ENCODE measurements around the gene NELL1.

Gene NELL1

DNA sequence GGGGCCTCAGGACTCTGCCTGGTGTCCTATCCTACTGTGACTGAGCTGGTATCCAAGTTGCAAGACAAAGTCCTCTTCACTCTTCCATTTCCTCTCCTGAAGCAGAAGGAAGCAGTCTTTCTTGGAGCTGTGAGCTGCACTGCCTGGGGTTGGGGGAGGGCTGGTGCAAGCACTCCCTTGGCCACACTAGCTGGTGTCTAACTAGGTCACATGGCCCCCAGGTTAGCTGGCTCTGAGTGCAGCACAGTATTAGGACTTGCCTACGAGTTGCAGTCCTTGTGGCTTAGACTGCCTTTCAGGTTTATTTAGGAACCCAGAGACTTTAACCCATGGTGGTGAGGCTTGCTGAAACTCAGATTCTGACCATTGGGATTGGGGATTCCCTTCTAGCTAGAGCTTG lies 138.9 kb downstream of the NELL1 start:
- CTCF ChIA-PET: no interaction called here
- no peak for DNase-seq (ENCODE audit: extremely low spot score)
- TF ChIP-seq L3MBTL2 (conservative IDR thresholded peaks at IDR 0.05) (no peak), ARNT (IDR thresholded peaks at IDR 0.05) (no peak), LEF1 (IDR thresholded peaks at IDR 0.05; ENCODE audit: borderline replicate concordance) (no peak), SP1 (IDR thresholded peaks at IDR 0.05) (no peak), TARDBP (IDR thresholded peaks at IDR 0.05) (no peak), NFRKB (IDR thresholded peaks at IDR 0.05) (no peak), FOXA1 (IDR thresholded peaks at IDR 0.05) (no peak), PKNOX1 (IDR thresholded peaks at IDR 0.05) (no peak), SUZ12 (IDR thresholded peaks at IDR 0.05) (no peak), BHLHE40 (IDR thresholded peaks at IDR 0.05; ENCODE audit: borderline replicate concordance) (no peak), ELF4 (IDR thresholded peaks at IDR 0.05) (no peak), CTBP1 (IDR thresholded peaks at IDR 0.05; ENCODE audit: borderline replicate concordance) (no peak), FOXK2 (IDR thresholded peaks at IDR 0.05) (no peak), FOXM1 (IDR thresholded peaks at IDR 0.05; ENCODE audit: borderline replicate concordance) (no peak), HDGF (IDR thresholded peaks at IDR 0.05; ENCODE audit: borderline replicate concordance) (no peak), ZNF384 (IDR thresholded peaks at IDR 0.05) (no peak)
- POLR2A ChIA-PET: no interaction called here

DNA sequence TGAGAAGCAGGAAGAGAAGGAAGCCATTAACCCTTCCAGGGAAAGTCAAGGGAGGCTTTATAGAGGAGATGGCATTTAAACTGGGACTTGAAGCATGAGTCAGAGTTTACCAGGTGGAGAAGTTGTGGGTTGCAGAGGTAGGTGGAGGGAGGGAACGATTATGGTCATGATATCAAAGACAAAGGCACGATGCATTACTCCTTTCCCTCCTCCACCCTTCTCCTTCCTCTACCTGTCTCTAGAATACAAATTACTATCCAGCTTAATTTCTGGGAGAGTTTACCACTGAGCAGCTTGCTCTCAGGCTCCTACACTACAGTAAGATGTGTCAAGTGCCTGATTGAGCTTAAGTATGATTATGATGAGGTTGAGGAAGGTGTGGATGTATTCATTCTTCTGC lies 151.7 kb downstream of the NELL1 start:
- TF ChIP-seq TARDBP (IDR thresholded peaks at IDR 0.05) (no peak), ELF4 (IDR thresholded peaks at IDR 0.05) (no peak)
- DNase-seq (ENCODE audit: extremely low spot score): no peak
- ChIA-PET CTCF (no interaction called here), POLR2A (no interaction called here)

DNA sequence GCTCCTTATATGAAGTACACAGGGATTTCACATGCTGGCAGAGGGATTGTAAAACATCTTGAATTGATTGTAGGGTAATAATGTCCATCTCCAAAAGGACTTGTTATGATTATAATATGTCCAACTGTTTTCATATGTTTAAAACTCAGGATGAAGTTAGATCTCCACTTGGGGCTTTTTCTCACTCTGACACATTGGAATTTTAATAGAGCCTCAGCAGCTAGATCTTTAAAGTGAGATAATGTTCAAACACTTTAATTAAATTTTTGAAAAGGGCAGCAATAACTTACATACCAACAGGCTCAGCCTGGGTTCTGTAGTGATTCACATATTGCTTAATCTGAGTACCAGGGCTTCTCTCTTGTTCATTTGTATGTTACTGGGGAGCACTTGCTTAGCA lies 152.1 kb downstream of the NELL1 start:
- CTCF ChIA-PET: no interaction called here
- DNase-seq (ENCODE audit: extremely low spot score): no peak
- TF ChIP-seq FOXM1 (IDR thresholded peaks at IDR 0.05; ENCODE audit: borderline replicate concordance) (no peak), SP1 (IDR thresholded peaks at IDR 0.05) (no peak), FOXK2 (IDR thresholded peaks at IDR 0.05) (no peak), TARDBP (IDR thresholded peaks at IDR 0.05) (no peak), SUZ12 (IDR thresholded peaks at IDR 0.05) (no peak), ELF4 (IDR thresholded peaks at IDR 0.05) (no peak)
- POLR2A ChIA-PET: no interaction called here

DNA sequence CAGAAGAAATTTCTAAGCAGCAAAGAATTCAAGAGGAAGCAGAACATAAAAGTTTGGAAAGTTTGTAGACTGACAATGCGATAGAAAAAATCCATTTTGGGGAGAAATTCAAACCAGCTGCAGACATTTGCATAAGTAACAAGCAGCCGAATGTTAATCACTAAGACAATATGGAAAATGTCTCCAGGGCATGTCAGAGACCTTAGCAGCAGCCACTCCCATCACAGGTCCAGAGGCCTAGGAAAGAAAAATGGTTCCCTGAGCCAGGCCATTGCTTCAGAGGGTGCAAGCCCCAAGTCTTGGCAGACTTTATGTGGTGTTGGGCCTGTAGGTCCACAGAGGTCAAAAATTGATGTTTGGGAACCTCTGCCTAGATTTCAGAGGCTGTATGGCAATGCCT lies 155.4 kb downstream of the NELL1 start:
- ChIA-PET POLR2A (no interaction called here), CTCF (no interaction called here)
- TF ChIP-seq TARDBP (IDR thresholded peaks at IDR 0.05) (no peak), NFRKB (IDR thresholded peaks at IDR 0.05) (no peak), SP1 (IDR thresholded peaks at IDR 0.05) (no peak), FOXK2 (IDR thresholded peaks at IDR 0.05) (no peak), ELF4 (IDR thresholded peaks at IDR 0.05) (no peak), FOXM1 (IDR thresholded peaks at IDR 0.05; ENCODE audit: borderline replicate concordance) (no peak), SUZ12 (IDR thresholded peaks at IDR 0.05) (no peak), HDGF (IDR thresholded peaks at IDR 0.05; ENCODE audit: borderline replicate concordance) (no peak), LEF1 (IDR thresholded peaks at IDR 0.05; ENCODE audit: borderline replicate concordance) (no peak)
- no peak for DNase-seq (ENCODE audit: extremely low spot score)

GRCh38 chr11:20835561-20835960 lies 166.2 kb downstream of the NELL1 start:
- TF ChIP-seq ARNT (IDR thresholded peaks at IDR 0.05): no peak
- TF ChIP-seq ELF4 (IDR thresholded peaks at IDR 0.05): no peak
- TF ChIP-seq HDGF (IDR thresholded peaks at IDR 0.05; ENCODE audit: borderline replicate concordance): no peak
- TF ChIP-seq NFRKB (IDR thresholded peaks at IDR 0.05): no peak
- ChIA-PET POLR2A (no interaction called here), CTCF (no interaction called here)
- DNase-seq (ENCODE audit: extremely low spot score): no peak

DNA sequence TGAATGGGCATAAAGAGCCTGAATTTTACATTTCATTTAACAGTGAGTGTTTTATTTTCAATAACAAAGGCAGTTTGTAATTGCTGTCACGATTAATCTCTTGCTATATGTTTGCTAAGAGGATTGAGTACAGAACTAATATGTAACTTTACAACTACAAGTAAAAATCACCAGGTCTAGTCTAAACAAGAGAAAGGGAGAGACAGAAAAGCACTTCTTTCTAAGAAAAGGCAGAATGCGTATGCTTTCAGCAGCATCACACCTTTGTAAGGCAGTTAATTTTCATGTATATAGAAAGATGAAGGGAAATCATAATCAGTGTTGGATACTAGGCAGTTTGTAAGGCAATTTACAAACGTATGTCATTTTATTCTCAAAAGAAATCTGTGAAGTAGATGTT lies 169.8 kb downstream of the NELL1 start:
- POLR2A ChIA-PET: no interaction called here
- CTCF ChIA-PET: no interaction called here
- TF ChIP-seq NFRKB (IDR thresholded peaks at IDR 0.05): no peak
- no peak for TF ChIP-seq SP1 (IDR thresholded peaks at IDR 0.05)
- TF ChIP-seq ARNT (IDR thresholded peaks at IDR 0.05): no peak
- TF ChIP-seq SUZ12 (IDR thresholded peaks at IDR 0.05): no peak
- TF ChIP-seq ELF4 (IDR thresholded peaks at IDR 0.05): no peak
- no peak for TF ChIP-seq FOXK2 (IDR thresholded peaks at IDR 0.05)
- TF ChIP-seq FOXA1 (IDR thresholded peaks at IDR 0.05): no peak
- no peak for TF ChIP-seq FOXM1 (IDR thresholded peaks at IDR 0.05; ENCODE audit: borderline replicate concordance)
- TF ChIP-seq HDGF (IDR thresholded peaks at IDR 0.05; ENCODE audit: borderline replicate concordance): no peak
- TF ChIP-seq PKNOX1 (IDR thresholded peaks at IDR 0.05): no peak
- DNase-seq (ENCODE audit: extremely low spot score): no peak

DNA sequence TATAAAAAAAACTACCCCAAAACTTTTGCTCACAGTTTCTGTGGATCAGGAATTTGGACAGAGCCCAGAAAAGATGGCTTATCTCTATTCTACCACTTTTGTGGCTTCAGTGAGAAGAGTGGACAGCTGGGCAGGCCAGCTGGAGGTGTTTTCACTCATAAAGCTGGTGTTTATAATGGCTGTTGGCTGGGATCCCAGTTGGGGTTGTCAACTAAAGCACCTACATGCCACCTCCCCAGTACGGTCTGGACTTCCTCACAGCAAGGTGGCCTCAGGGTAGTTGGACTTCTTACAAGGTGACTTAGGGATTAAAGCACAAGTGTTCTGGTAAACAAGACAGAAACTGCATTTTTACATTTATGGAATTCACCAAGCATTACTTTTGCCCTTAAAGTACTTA lies 171.0 kb downstream of the NELL1 start:
- TF ChIP-seq FOXM1 (IDR thresholded peaks at IDR 0.05; ENCODE audit: borderline replicate concordance) (no peak), ELF4 (IDR thresholded peaks at IDR 0.05) (no peak), FOXA1 (IDR thresholded peaks at IDR 0.05) (no peak), FOXK2 (IDR thresholded peaks at IDR 0.05) (no peak), TARDBP (IDR thresholded peaks at IDR 0.05) (no peak), CTBP1 (IDR thresholded peaks at IDR 0.05; ENCODE audit: borderline replicate concordance) (no peak), HDGF (IDR thresholded peaks at IDR 0.05; ENCODE audit: borderline replicate concordance) (no peak), ARNT (IDR thresholded peaks at IDR 0.05) (no peak), BHLHE40 (IDR thresholded peaks at IDR 0.05; ENCODE audit: borderline replicate concordance) (no peak), LEF1 (IDR thresholded peaks at IDR 0.05; ENCODE audit: borderline replicate concordance) (no peak), SP1 (IDR thresholded peaks at IDR 0.05) (no peak), ZNF384 (IDR thresholded peaks at IDR 0.05) (no peak), SUZ12 (IDR thresholded peaks at IDR 0.05) (no peak), PKNOX1 (IDR thresholded peaks at IDR 0.05) (no peak)
- CTCF ChIA-PET: no interaction called here
- DNase-seq (ENCODE audit: extremely low spot score): no peak
- POLR2A ChIA-PET: no interaction called here

Measured in HEK293T (cell line).